ENCODE data around the gene TNNI3K. TPM values are rescaled to one million over a fixed set of nuclear protein-coding genes. Genes with fewer than 3 reads are reported as not detected.

Gene TNNI3K
- total RNA-seq, 1 donor from 2014 or later: not detected

GRCh38 chr1:74407902-74408301 is 172.7 kb downstream of the TNNI3K start:
- Mint-ChIP-seq H3K4me3 (no peak overlapping the region), H3K27me3 (ENCODE audit: insufficient read depth) (no peaks in the 10 kb centered on the region), H3K27ac (no peak overlapping the region), H3K9me3 (no peaks in the 10 kb centered on the region), H3K36me3 (ENCODE audit: low read depth) (no peaks in the 10 kb centered on the region), H3K4me1 (ENCODE audit: low read depth) (no peaks in the 10 kb centered on the region)
- intact Hi-C loops (cut with micrococcal nuclease): no loop called here
- DNase-seq (ENCODE audit: low spot score): no peak

- Mint-ChIP-seq H3K27me3 (ENCODE audit: insufficient read depth) (no peaks in the 10 kb centered on the region), H3K9me3 (no peaks in the 10 kb centered on the region), H3K36me3 (ENCODE audit: low read depth) (no peaks in the 10 kb centered on the region), H3K4me3 (no peak overlapping the region), H3K27ac (no peak overlapping the region), H3K4me1 (ENCODE audit: low read depth) (no peaks in the 10 kb centered on the region)
- intact Hi-C loops (cut with micrococcal nuclease): no loop called here
- DNase-seq (ENCODE audit: low spot score): no peak
Measured at GRCh38 chr1:74412244-74412643, 177.1 kb downstream of the TNNI3K start.

GRCh38 chr1:74415935-74416334 is 180.7 kb downstream of the TNNI3K start:
- Mint-ChIP-seq H3K36me3 (ENCODE audit: low read depth) (no peaks in the 10 kb centered on the region), H3K4me1 (ENCODE audit: low read depth) (no peaks in the 10 kb centered on the region), H3K27me3 (ENCODE audit: insufficient read depth) (no peaks in the 10 kb centered on the region), H3K9me3 (no peaks in the 10 kb centered on the region), H3K27ac (no peak overlapping the region), H3K4me3 (no peak overlapping the region)
- intact Hi-C loops (cut with micrococcal nuclease): no loop called here
- DNase-seq (ENCODE audit: low spot score): no peak

GRCh38 chr1:74419611-74420010 is 184.4 kb downstream of the TNNI3K start:
- no peaks in the 10 kb centered on the region for H3K27me3 Mint-ChIP-seq (ENCODE audit: insufficient read depth)
- intact Hi-C loops (cut with micrococcal nuclease): no loop called here
- DNase-seq (ENCODE audit: low spot score): no peak
- H3K36me3 Mint-ChIP-seq (ENCODE audit: low read depth): no peaks in the 10 kb centered on the region
- H3K27ac Mint-ChIP-seq: no peak overlapping the region
- no peaks in the 10 kb centered on the region for H3K9me3 Mint-ChIP-seq
- no peak overlapping the region for H3K4me3 Mint-ChIP-seq
- no peaks in the 10 kb centered on the region for H3K4me1 Mint-ChIP-seq (ENCODE audit: low read depth)

- no peaks in the 10 kb centered on the region for H3K27me3 Mint-ChIP-seq (ENCODE audit: insufficient read depth)
- no peak overlapping the region for H3K27ac Mint-ChIP-seq
- H3K36me3 Mint-ChIP-seq (ENCODE audit: low read depth): no peaks in the 10 kb centered on the region
- intact Hi-C loops (cut with micrococcal nuclease): no loop called here
- H3K4me1 Mint-ChIP-seq (ENCODE audit: low read depth): no peaks in the 10 kb centered on the region
- H3K4me3 Mint-ChIP-seq: no peak overlapping the region
- no peak for DNase-seq (ENCODE audit: low spot score)
- no peaks in the 10 kb centered on the region for H3K9me3 Mint-ChIP-seq
Measured at GRCh38 chr1:74420467-74420866, 185.3 kb downstream of the TNNI3K start.

- H3K27me3 Mint-ChIP-seq (ENCODE audit: insufficient read depth): no peaks in the 10 kb centered on the region
- no peak for DNase-seq (ENCODE audit: low spot score)
- no peak overlapping the region for H3K27ac Mint-ChIP-seq
- intact Hi-C loops (cut with micrococcal nuclease): no loop called here
- H3K9me3 Mint-ChIP-seq: no peaks in the 10 kb centered on the region
- no peak overlapping the region for H3K4me3 Mint-ChIP-seq
- no peaks in the 10 kb centered on the region for H3K4me1 Mint-ChIP-seq (ENCODE audit: low read depth)
- no peaks in the 10 kb centered on the region for H3K36me3 Mint-ChIP-seq (ENCODE audit: low read depth)
Measured at GRCh38 chr1:74422421-74423292, 187.5 kb downstream of the TNNI3K start.

- Mint-ChIP-seq H3K36me3 (ENCODE audit: low read depth) (no peaks in the 10 kb centered on the region), H3K4me3 (no peak overlapping the region), H3K9me3 (no peaks in the 10 kb centered on the region), H3K27me3 (ENCODE audit: insufficient read depth) (no peaks in the 10 kb centered on the region), H3K4me1 (ENCODE audit: low read depth) (no peaks in the 10 kb centered on the region), H3K27ac (no peak overlapping the region)
- intact Hi-C loops (cut with micrococcal nuclease): no loop called here
- no peak for DNase-seq (ENCODE audit: low spot score)
Measured at GRCh38 chr1:74423471-74423870, 188.3 kb downstream of the TNNI3K start.

GRCh38 chr1:74425676-74426075 is 190.5 kb downstream of the TNNI3K start:
- H3K27me3 Mint-ChIP-seq (ENCODE audit: insufficient read depth): no peaks in the 10 kb centered on the region
- no peak for DNase-seq (ENCODE audit: low spot score)

GRCh38 chr1:74426208-74426937 is 191.2 kb downstream of the TNNI3K start:
- no peaks in the 10 kb centered on the region for H3K4me1 Mint-ChIP-seq (ENCODE audit: low read depth)
- intact Hi-C loops (cut with micrococcal nuclease): no loop called here
- no peaks in the 10 kb centered on the region for H3K27me3 Mint-ChIP-seq (ENCODE audit: insufficient read depth)

More at GRCh38 chr1:74425676-74426075, 190.5 kb downstream of the TNNI3K start:
- Mint-ChIP-seq H3K9me3 (no peaks in the 10 kb centered on the region), H3K27ac (no peak overlapping the region), H3K36me3 (ENCODE audit: low read depth) (no peaks in the 10 kb centered on the region), H3K4me1 (ENCODE audit: low read depth) (no peaks in the 10 kb centered on the region), H3K4me3 (no peak overlapping the region)
- intact Hi-C loops (cut with micrococcal nuclease): no loop called here

GRCh38 chr1:74427681-74428080 is 192.5 kb downstream of the TNNI3K start:
- Mint-ChIP-seq H3K27me3 (ENCODE audit: insufficient read depth) (no peaks in the 10 kb centered on the region), H3K4me1 (ENCODE audit: low read depth) (no peaks in the 10 kb centered on the region), H3K36me3 (ENCODE audit: low read depth) (no peaks in the 10 kb centered on the region), H3K27ac (no peak overlapping the region), H3K4me3 (no peak overlapping the region), H3K9me3 (no peaks in the 10 kb centered on the region)
- intact Hi-C loops (cut with micrococcal nuclease): no loop called here
- no peak for DNase-seq (ENCODE audit: low spot score)

More at GRCh38 chr1:74426208-74426937, 191.2 kb downstream of the TNNI3K start:
- no peak overlapping the region for H3K27ac Mint-ChIP-seq
- H3K9me3 Mint-ChIP-seq: no peaks in the 10 kb centered on the region
- H3K36me3 Mint-ChIP-seq (ENCODE audit: low read depth): no peaks in the 10 kb centered on the region
- DNase-seq (ENCODE audit: low spot score): no peak
- H3K4me3 Mint-ChIP-seq: no peak overlapping the region

GRCh38 chr1:74429580-74429979 is 194.4 kb downstream of the TNNI3K start:
- H3K4me1 Mint-ChIP-seq (ENCODE audit: low read depth): no peaks in the 10 kb centered on the region
- no peaks in the 10 kb centered on the region for H3K36me3 Mint-ChIP-seq (ENCODE audit: low read depth)
- H3K27me3 Mint-ChIP-seq (ENCODE audit: insufficient read depth): no peaks in the 10 kb centered on the region
- intact Hi-C loops (cut with micrococcal nuclease): no loop called here
- no peaks in the 10 kb centered on the region for H3K9me3 Mint-ChIP-seq
- no peak overlapping the region for H3K27ac Mint-ChIP-seq
- H3K4me3 Mint-ChIP-seq: no peak overlapping the region
- no peak for DNase-seq (ENCODE audit: low spot score)

GRCh38 chr1:74430342-74430934 is 195.3 kb downstream of the TNNI3K start:
- intact Hi-C loops (cut with micrococcal nuclease): no loop called here
- H3K4me3 Mint-ChIP-seq: no peak overlapping the region
- no peaks in the 10 kb centered on the region for H3K27me3 Mint-ChIP-seq (ENCODE audit: insufficient read depth)

GRCh38 chr1:74431531-74431930 is 196.3 kb downstream of the TNNI3K start:
- no peak overlapping the region for H3K27ac Mint-ChIP-seq
- H3K4me3 Mint-ChIP-seq: no peak overlapping the region
- no peaks in the 10 kb centered on the region for H3K36me3 Mint-ChIP-seq (ENCODE audit: low read depth)
- H3K4me1 Mint-ChIP-seq (ENCODE audit: low read depth): no peaks in the 10 kb centered on the region
- no peak for DNase-seq (ENCODE audit: low spot score)
- no peaks in the 10 kb centered on the region for H3K9me3 Mint-ChIP-seq
- no peaks in the 10 kb centered on the region for H3K27me3 Mint-ChIP-seq (ENCODE audit: insufficient read depth)
- intact Hi-C loops (cut with micrococcal nuclease): no loop called here

More at GRCh38 chr1:74430342-74430934, 195.3 kb downstream of the TNNI3K start:
- no peaks in the 10 kb centered on the region for H3K9me3 Mint-ChIP-seq
- DNase-seq (ENCODE audit: low spot score): no peak
- no peaks in the 10 kb centered on the region for H3K36me3 Mint-ChIP-seq (ENCODE audit: low read depth)
- H3K4me1 Mint-ChIP-seq (ENCODE audit: low read depth): no peaks in the 10 kb centered on the region
- H3K27ac Mint-ChIP-seq: no peak overlapping the region

Data from activated T-helper 1 cell treated with anti-CD3 and anti-CD28 coated beads, Interleukin-12 subunit alpha, Interleukin-12 subunit beta, Interleukin-2, Interleukin-4 antibody, amounts not matched to agents 30 ng/mL and 10 ng/mL and 1 ng/mL, durations not matched to agents 14 hours and 24 hours and 36 hours (primary cell).